Central memory CD8-positive, alpha-beta T cell (primary cell): ENCODE measurements around the gene NASP.

Experiments used
- ATAC-seq: fragments of 150-1000 bp; cut with Tn5 transposase; replicated peaks from 2 replicates; pipeline ENCODE4 v1.10.0; 2022; ENCODE audit warnings: mild to moderate bottlenecking, moderate FRiP score, moderate number of reproducible peaks; ENCODE audit not compliant: poor library complexity, severe bottlenecking; ENCODE audit errors: extremely low read depth
- DNase-seq, 2 donors: peaks; one replicate each; pipeline ENCODE4 v3.0.0; 2021; ENCODE audit warnings: low spot score in 2 of 2
- H3K27ac Mint-ChIP-seq: one replicate; pipeline ENCODE4 v1.8.0; 2022; ENCODE audit warnings: low read depth, mild to moderate bottlenecking, moderate library complexity, mixed read lengths
- H3K27me3 Mint-ChIP-seq: one replicate; pipeline ENCODE4 v1.8.0; 2022; ENCODE audit warnings: mixed read lengths
- H3K36me3 Mint-ChIP-seq: one replicate; pipeline ENCODE4 v1.8.0; 2022; ENCODE audit warnings: mild to moderate bottlenecking, moderate library complexity, mixed read lengths; ENCODE audit not compliant: insufficient read depth
- H3K4me1 Mint-ChIP-seq: one replicate; pipeline ENCODE4 v1.8.0; 2022; ENCODE audit warnings: mixed read lengths
- H3K4me3 Mint-ChIP-seq: one replicate; pipeline ENCODE4 v1.8.0; 2022; ENCODE audit warnings: mild to moderate bottlenecking, moderate library complexity, mixed read lengths
- H3K9me3 Mint-ChIP-seq: one replicate; pipeline ENCODE4 v1.8.0; 2022; ENCODE audit warnings: mixed read lengths

NASP gene

DNA sequence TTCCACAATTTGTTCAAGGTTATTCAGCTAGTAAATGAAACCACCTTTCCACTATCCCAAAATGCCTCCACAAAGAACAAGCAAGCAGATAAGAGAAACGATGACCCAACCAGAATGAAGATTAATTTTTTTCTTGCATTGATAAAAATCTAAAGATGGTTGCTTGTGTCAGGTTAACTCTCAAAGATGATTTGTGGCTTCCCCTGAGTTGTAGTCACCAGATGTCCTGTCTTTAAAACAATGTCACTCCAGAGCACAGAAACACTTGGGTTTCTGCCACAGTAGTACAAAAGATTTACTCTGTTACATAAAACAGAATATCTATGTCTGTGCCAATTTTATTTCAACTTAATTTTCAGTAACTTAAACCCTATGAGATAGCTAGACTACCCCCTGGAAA lies 51.4 kb downstream of the NASP start:
- Mint-ChIP-seq H3K27me3 (no peaks in the 10 kb centered on the region), H3K36me3 (peaks cover 20% of the 10 kb centered on the region), H3K4me3 (no peak overlapping the region), H3K27ac (no peak overlapping the region), H3K4me1 (no peaks in the 10 kb centered on the region), H3K9me3 (no peaks in the 10 kb centered on the region)
- DNase-seq (no peak), ATAC-seq (no peak)

DNA sequence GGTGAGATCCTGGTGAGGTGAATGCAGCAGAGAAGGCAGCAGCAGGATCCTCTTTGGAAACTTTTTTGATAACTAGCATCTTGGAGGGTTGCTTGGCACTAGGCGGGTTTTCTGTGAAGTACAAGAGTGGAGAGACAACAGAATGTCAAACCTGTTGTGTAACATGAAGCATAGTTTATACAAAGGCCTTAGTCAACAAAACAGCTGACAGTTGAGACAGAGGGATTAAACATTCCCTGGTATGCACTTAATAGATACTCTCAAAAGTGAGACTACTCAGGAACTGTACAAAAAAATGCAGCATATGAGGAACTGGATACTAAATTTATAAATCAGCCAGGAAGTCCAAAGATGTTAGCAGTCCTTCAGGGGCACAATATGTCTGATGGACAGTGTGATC lies 56.5 kb downstream of the NASP start:
- peaks cover 9% of the 10 kb centered on the region for H3K4me1 Mint-ChIP-seq
- no peak for ATAC-seq
- no peaks in the 10 kb centered on the region for H3K27me3 Mint-ChIP-seq
- H3K36me3 Mint-ChIP-seq, result peaks cover 24% of the 10 kb centered on the region
- H3K27ac Mint-ChIP-seq, result no peak overlapping the region
- no peak for DNase-seq
- H3K4me3 Mint-ChIP-seq, result no peak overlapping the region
- no peaks in the 10 kb centered on the region for H3K9me3 Mint-ChIP-seq

DNA sequence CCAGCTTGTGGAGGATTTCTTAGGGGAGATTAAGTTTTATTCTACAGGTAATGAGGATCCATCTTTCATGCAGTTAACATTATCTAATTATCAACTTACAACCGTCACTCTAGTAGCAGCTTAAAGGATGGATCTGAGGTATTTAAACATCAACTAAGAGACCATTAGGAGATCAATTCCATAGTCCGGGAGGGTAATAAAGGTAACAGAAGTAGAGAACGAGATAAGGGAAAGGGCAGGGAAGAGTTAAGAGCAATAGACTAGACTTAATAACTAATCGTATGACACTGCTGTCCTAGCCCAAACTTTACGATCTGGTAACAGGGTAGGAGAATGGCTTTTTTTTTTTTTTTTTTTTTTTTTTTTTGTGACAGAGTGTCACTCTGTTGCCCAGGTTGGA lies 59.5 kb downstream of the NASP start:
- Mint-ChIP-seq H3K27ac (peak overlapping the region; percentile 20), H3K9me3 (no peaks in the 10 kb centered on the region), H3K27me3 (no peaks in the 10 kb centered on the region), H3K4me1 (peaks cover 9% of the 10 kb centered on the region), H3K36me3 (peaks cover 42% of the 10 kb centered on the region), H3K4me3 (no peak overlapping the region)
- DNase-seq (no peak), ATAC-seq (no peak)

GRCh38 chr1:45643978-45644377 lies 60.1 kb downstream of the NASP start:
- ATAC-seq (no peak), DNase-seq (no peak)
- Mint-ChIP-seq H3K9me3 (no peaks in the 10 kb centered on the region), H3K4me1 (peaks cover 9% of the 10 kb centered on the region), H3K27me3 (no peaks in the 10 kb centered on the region), H3K4me3 (no peak overlapping the region), H3K27ac (no peak overlapping the region), H3K36me3 (peaks cover 43% of the 10 kb centered on the region)

DNA sequence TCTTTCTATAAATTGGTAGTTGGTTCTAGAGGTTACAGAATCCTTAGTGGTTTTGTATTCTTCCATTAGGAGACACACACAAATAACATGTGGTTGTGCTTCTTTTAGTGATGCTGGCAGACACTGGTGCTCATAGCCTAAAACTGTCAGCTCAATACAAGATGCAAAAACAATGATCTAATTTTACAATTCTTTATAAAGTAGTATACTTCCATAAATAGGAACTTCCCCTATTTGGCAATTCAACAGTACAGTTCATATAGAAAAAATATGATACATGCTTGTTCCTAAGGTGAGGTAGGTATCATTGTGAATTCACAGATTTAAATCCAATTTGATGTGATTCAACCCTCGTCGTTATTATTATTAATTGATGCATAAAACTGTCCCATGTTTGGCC lies 60.8 kb downstream of the NASP start:
- Mint-ChIP-seq H3K36me3 (peaks cover 48% of the 10 kb centered on the region), H3K4me3 (no peak overlapping the region), H3K4me1 (peaks cover 9% of the 10 kb centered on the region), H3K27ac (no peak overlapping the region), H3K27me3 (no peaks in the 10 kb centered on the region), H3K9me3 (no peaks in the 10 kb centered on the region)
- ATAC-seq (no peak), DNase-seq (no peak)

DNA sequence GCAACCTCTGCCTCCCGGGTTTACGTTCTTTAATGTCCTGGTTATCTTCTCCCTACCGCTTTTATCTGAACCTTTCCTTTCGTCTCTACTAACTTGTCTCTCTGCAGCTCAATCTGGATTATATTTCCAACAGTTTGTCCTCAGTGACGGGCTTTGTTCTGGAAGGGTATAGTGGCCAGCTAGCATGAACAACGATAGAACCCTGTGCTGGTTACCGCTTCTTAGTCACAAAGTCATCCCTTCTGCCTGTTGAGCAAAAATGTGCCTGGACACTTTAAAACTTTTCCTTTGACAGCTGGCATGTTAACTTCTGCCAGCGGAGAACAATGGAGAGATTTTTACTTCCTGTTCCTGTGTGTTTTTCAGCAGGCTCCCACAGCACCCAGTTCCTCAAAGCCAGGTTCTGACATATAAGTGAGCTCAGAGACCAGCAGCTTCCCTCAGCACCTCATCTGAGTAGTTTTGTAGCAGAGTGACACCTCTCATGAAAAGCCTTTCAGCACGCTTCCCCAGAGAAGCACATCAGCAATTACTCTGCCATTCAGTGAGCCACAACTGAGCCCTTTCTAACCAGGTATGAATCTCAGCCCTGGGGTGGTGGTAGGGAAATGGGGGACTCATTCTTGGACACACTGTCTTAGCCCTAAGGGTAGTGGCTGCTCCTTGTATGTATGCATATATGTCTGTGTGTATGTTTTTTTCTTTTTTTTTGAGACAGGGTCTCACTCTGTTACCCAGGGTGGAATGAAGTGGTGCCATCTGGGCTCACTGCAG lies 63.6 kb downstream of the NASP start:
- Mint-ChIP-seq H3K27me3 (no peaks in the 10 kb centered on the region), H3K4me3 (no peak overlapping the region), H3K36me3 (peaks cover 52% of the 10 kb centered on the region), H3K9me3 (no peaks in the 10 kb centered on the region), H3K27ac (no peak overlapping the region), H3K4me1 (peaks cover 20% of the 10 kb centered on the region)
- DNase-seq, result no peak
- ATAC-seq, result no peak

DNA sequence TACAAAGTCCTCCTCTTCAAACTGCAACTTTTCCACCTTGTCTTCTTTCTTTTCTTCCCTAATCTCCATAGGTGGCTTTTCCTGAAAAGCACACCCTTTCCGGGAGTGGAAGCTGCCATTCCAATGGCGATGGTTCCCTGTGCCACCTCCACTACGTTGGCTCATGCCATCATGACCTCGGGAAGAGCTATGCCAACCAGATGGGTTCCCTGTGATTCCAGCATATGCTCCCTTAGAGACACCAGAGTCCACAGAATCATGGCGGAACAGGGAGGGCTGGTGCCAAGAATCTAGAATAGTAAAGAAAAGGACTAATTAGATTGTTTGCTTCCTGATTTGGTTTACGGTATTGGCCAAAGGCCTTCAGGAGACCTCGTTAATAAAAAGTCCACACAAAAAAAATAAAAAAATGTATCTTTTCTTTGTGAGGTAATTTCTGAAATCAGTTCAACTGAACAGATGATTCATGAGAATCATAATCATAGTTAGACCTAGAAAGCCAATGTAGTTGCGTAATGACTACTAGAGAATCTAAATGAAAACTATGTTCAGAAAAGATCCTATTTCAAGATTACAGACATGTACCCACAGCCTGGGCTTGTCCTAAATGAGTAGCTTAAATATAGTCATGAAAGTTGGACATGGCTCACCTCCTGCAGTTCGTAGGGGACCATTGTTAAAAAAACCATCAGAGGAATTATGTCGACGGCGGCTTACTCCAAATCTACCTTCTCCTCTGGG lies 70.9 kb downstream of the NASP start:
- peaks cover 11% of the 10 kb centered on the region for H3K4me1 Mint-ChIP-seq
- H3K9me3 Mint-ChIP-seq, result no peaks in the 10 kb centered on the region
- no peak overlapping the region for H3K27ac Mint-ChIP-seq
- ATAC-seq (no peak), DNase-seq (no peak)
- H3K27me3 Mint-ChIP-seq, result no peaks in the 10 kb centered on the region
- H3K36me3 Mint-ChIP-seq, result peaks cover 72% of the 10 kb centered on the region
- no peak overlapping the region for H3K4me3 Mint-ChIP-seq

- H3K36me3 Mint-ChIP-seq, result peaks cover 71% of the 10 kb centered on the region
- no peaks in the 10 kb centered on the region for H3K27me3 Mint-ChIP-seq
These were observed 72.9 kb downstream of the NASP start for GRCh38 chr1:45656573-45657226.

DNA sequence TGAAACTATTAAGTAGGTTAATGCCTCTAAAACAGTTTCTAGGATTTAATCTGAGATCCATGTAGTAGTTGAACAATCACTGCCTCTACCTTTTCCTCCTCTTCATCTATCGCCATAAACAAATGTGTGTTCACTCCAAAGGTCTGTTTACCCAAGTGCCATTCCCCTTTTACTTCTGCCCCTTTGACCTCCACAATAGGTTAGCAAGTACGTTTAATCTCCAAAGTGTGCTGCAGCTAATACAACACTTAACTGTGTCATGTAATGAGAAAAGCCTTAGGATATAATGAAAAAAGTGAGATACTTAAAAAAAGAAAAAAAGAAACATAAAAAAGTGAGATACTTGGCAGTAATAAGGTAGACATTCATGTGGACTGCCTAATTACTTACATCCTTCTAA lies 74.3 kb downstream of the NASP start:
- no peaks in the 10 kb centered on the region for H3K9me3 Mint-ChIP-seq
- peaks cover 10% of the 10 kb centered on the region for H3K4me1 Mint-ChIP-seq
- no peak overlapping the region for H3K27ac Mint-ChIP-seq
- H3K4me3 Mint-ChIP-seq, result no peak overlapping the region
- no peaks in the 10 kb centered on the region for H3K27me3 Mint-ChIP-seq
- no peak for ATAC-seq
- no peak for DNase-seq
- peaks cover 66% of the 10 kb centered on the region for H3K36me3 Mint-ChIP-seq

More at GRCh38 chr1:45656573-45657226, 72.9 kb downstream of the NASP start:
- H3K4me3 Mint-ChIP-seq, result no peak overlapping the region
- H3K9me3 Mint-ChIP-seq, result no peaks in the 10 kb centered on the region
- no peaks in the 10 kb centered on the region for H3K4me1 Mint-ChIP-seq
- peak overlapping the region; percentile 49 for H3K27ac Mint-ChIP-seq
- no peak for DNase-seq
- no peak for ATAC-seq

- no peak overlapping the region for H3K27ac Mint-ChIP-seq
- ATAC-seq, result no peak
- H3K27me3 Mint-ChIP-seq, result no peaks in the 10 kb centered on the region
- peaks cover 15% of the 10 kb centered on the region for H3K4me1 Mint-ChIP-seq
- H3K36me3 Mint-ChIP-seq, result peaks cover 61% of the 10 kb centered on the region
- no peak overlapping the region for H3K4me3 Mint-ChIP-seq
- no peak for DNase-seq
- H3K9me3 Mint-ChIP-seq, result no peaks in the 10 kb centered on the region
These were observed 75.4 kb downstream of the NASP start for GRCh38 chr1:45659222-45659621.

- Mint-ChIP-seq H3K4me1 (peaks cover 20% of the 10 kb centered on the region), H3K4me3 (no peak overlapping the region), H3K27me3 (no peaks in the 10 kb centered on the region), H3K36me3 (peaks cover 50% of the 10 kb centered on the region), H3K9me3 (no peaks in the 10 kb centered on the region), H3K27ac (no peak overlapping the region)
- no peak for ATAC-seq
- no peak for DNase-seq
These were observed 76.5 kb downstream of the NASP start for GRCh38 chr1:45660336-45660735.

DNA sequence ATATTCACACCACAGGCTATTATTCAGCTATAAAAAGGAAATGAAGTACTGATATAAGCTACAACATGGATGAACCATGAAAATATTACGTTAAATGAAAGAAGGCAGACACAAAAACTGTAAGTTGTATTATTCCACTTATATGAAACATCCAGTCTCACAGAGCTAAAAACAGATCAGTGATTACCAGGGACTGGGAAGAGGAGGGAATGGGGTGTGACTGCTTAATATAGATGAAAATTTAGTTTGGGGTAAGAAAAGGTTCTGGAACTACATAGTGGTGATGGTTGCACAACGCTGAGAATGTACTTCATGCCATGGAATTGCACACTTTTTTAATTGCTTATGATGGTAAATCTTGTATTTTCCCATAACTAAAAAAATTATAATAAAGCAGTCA lies 83.0 kb downstream of the NASP start:
- H3K4me1 Mint-ChIP-seq, result peaks cover 55% of the 10 kb centered on the region
- H3K36me3 Mint-ChIP-seq, result peaks cover 13% of the 10 kb centered on the region
- DNase-seq, result no peak
- H3K4me3 Mint-ChIP-seq, result no peak overlapping the region
- H3K27me3 Mint-ChIP-seq, result no peaks in the 10 kb centered on the region
- H3K27ac Mint-ChIP-seq, result no peak overlapping the region
- no peak for ATAC-seq
- no peaks in the 10 kb centered on the region for H3K9me3 Mint-ChIP-seq
